Lower lobe of right lung (tissue), 2 donors: ENCODE results near the gene NAV2. TPM values are rescaled to one million over a fixed set of nuclear protein-coding genes. Genes with fewer than 3 reads are reported as not detected.

Source experiments
- ATAC-seq, 2 donors: fragments of 200-7000 bp; cut with Tn5 transposase; one replicate each; pipeline ENCODE4 v1.9.1; 2020 to 2022; ENCODE audit warnings: mild to moderate bottlenecking in 2 of 2, moderate library complexity in 2 of 2
- DNase-seq: peaks from one replicate; pipeline ENCODE4 v3.0.0-alpha.2; 2020
- H3K27ac ChIP-seq: fragments of 200-600 bp; one replicate; pipeline ENCODE4 v1.8.0; 2022
- H3K27me3 ChIP-seq: fragments of 200-600 bp; one replicate; pipeline ENCODE4 v1.8.0; 2022; ENCODE audit warnings: low read depth
- H3K36me3 ChIP-seq: fragments of 200-600 bp; one replicate; pipeline ENCODE4 v1.8.0; 2022; ENCODE audit warnings: mild to moderate bottlenecking
- H3K4me1 ChIP-seq: fragments of 200-600 bp; one replicate; pipeline ENCODE4 v1.8.0; 2022
- H3K4me3 ChIP-seq: fragments of 200-600 bp; one replicate; pipeline ENCODE4 v1.8.0; 2022; ENCODE audit warnings: mild to moderate bottlenecking
- H3K9me3 ChIP-seq: fragments of 200-600 bp; one replicate; pipeline ENCODE4 v1.8.0; 2022
- CTCF ChIP-seq: fragments of 200-600 bp; IDR thresholded peaks from one replicate; pipeline ENCODE4 v1.8.0; 2022; ENCODE audit warnings: antibody characterized with exemption, mild to moderate bottlenecking
- intact Hi-C: fragments of 100-400 bp; cut with DNase I; formaldehyde crosslinking; loops from one replicate; pipeline ENCODE4 v1.11.0; 2022
- total RNA-seq: library from RNA; stranded (reverse); fragmentation: NEBNext Ultra II Directional; extraction: Animal tissue kit (Norgen Biotek cat#: 25700); gene quantifications from one replicate; pipeline ENCODE4 v1.2.1, GENCODE V29; 2021
- donor health status: DM: no; HTN: yes; CAD: no; lungs with severe emphysema.

The NAV2 gene
- total RNA-seq, 1 donor from 2014 or later, result 36.9 TPM

- H3K9me3 ChIP-seq, result no peaks in the 10 kb centered on the region
- intact Hi-C loops, result loop anchor here (10.0 kb wide), 1 partner anchor 187 kb away; no protein-coding TSS in a partner anchor
- no peak overlapping the region for H3K27ac ChIP-seq
- peaks cover 10% of the 10 kb centered on the region for H3K4me1 ChIP-seq
- peak overlapping the region; percentile 56 for H3K4me3 ChIP-seq
- H3K27me3 ChIP-seq, result peaks cover 18% of the 10 kb centered on the region
- DNase-seq, result peak; percentile 63
- no peaks in the 10 kb centered on the region for H3K36me3 ChIP-seq
- peak; percentile 84 for TF ChIP-seq CTCF
- ATAC-seq, result peak; percentile 67 to 83
These were observed 419.4 kb downstream of the NAV2 start for GRCh38 chr11:20131788-20132666.

DNA sequence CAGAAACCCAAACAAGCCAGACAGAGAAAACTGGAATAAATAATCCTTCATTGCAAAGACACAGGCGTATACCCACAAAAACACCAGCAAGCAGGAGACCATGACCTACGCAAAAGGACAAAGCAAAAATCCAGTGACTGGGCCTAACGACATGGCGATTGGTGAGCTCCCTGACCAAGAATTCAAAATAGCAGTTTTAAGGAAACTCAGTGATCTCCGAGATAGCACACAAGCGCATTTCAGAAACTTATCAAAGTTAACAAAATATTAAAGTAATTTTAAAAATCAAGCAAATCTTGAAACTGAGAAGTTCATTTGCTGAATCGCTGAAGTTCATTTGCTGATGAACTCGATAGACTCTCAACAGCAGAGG lies 420.0 kb downstream of the NAV2 start:
- ATAC-seq (no peak), DNase-seq (no peak)
- Histone ChIP-seq H3K27ac (no peak overlapping the region), H3K4me1 (peaks cover 10% of the 10 kb centered on the region), H3K9me3 (no peaks in the 10 kb centered on the region), H3K27me3 (peaks cover 18% of the 10 kb centered on the region), H3K36me3 (no peaks in the 10 kb centered on the region), H3K4me3 (peak overlapping the region; percentile 56)
- TF ChIP-seq CTCF, result no peak
- intact Hi-C loops, result loop anchor here (10.0 kb wide), 1 partner anchor 188 kb away; no protein-coding TSS in a partner anchor

DNA sequence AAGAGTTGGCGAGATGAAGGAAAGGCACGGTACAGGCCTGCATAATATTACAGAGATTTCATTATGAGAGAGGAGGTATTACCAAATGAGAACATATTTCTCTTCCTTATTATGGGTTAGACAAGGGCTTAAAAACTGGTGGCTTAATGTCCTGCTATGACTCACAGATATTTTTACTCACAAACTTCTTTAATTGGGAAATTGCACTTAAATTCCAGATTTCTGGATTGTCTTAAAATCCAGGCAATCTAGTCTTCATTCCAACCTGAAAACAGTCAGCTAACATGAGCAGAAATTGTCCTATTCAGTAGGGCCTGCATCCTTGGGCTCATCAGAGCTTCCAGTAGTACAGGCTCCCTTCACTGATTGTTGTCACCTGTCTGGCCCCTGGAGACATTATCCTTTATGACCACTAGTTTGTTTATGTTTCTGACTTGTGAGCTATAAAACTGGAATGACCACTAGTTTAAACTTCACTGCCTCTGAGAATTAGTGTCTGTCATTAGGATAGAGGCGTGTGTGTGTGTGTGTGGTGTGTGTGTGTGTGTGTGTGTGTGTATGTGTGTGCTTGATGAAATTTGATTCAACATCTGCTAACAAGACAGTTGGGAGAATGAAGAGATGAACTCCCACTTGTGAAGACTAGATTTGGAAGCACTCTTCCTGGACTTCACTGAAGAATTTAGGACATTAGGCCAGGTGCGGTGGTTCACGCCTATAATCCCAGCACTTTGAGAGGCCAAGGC lies 422.5 kb downstream of the NAV2 start:
- Histone ChIP-seq H3K36me3 (no peaks in the 10 kb centered on the region), H3K27ac (no peak overlapping the region), H3K4me3 (no peak overlapping the region), H3K27me3 (peaks cover 22% of the 10 kb centered on the region), H3K4me1 (peaks cover 10% of the 10 kb centered on the region), H3K9me3 (no peaks in the 10 kb centered on the region)
- DNase-seq, result no peak
- no peak for TF ChIP-seq CTCF
- ATAC-seq, result no peak
- intact Hi-C loops, result loop anchor here (10.0 kb wide), 1 partner anchor 190 kb away; no protein-coding TSS in a partner anchor

GRCh38 chr11:20137637-20138036 lies 425.0 kb downstream of the NAV2 start:
- Histone ChIP-seq H3K27ac (no peak overlapping the region), H3K4me1 (peaks cover 1% of the 10 kb centered on the region), H3K27me3 (peaks cover 17% of the 10 kb centered on the region), H3K36me3 (no peaks in the 10 kb centered on the region), H3K4me3 (no peak overlapping the region), H3K9me3 (no peaks in the 10 kb centered on the region)
- DNase-seq, result no peak
- no peak for ATAC-seq
- no peak for TF ChIP-seq CTCF
- intact Hi-C loops, result loop anchor here (10.0 kb wide), 1 partner anchor 193 kb away; no protein-coding TSS in a partner anchor

- no peak for TF ChIP-seq CTCF
- Histone ChIP-seq H3K27me3 (peaks cover 7% of the 10 kb centered on the region), H3K36me3 (no peaks in the 10 kb centered on the region), H3K4me1 (no peaks in the 10 kb centered on the region), H3K27ac (no peak overlapping the region), H3K9me3 (no peaks in the 10 kb centered on the region), H3K4me3 (no peak overlapping the region)
- DNase-seq, result no peak
- intact Hi-C loops, result loop anchor here (10.0 kb wide), 1 partner anchor 194 kb away; no protein-coding TSS in a partner anchor
- no peak for ATAC-seq
These were observed 426.1 kb downstream of the NAV2 start for GRCh38 chr11:20138707-20139106.
